ENCODE measurements around the gene PRKCG.

The PRKCG gene

DNA sequence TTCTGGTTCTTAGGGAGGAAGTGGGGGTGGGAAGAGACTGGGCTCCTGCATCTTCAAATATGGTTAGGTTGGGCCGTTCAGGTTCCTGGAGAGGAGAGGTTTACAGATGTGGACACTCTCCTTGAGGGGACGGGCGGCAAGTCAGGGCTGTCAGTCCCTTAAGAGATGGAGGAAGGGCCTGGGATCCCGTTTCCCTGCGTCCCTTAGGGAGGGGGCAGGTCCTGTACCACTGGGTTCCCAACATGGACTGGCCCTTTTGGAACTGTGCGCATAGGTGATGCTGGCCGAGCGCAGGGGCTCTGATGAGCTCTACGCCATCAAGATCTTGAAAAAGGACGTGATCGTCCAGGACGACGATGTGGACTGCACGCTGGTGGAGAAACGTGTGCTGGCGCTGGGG lies 16.2 kb downstream of the PRKCG start:
- DNase-seq, result no peak

DNA sequence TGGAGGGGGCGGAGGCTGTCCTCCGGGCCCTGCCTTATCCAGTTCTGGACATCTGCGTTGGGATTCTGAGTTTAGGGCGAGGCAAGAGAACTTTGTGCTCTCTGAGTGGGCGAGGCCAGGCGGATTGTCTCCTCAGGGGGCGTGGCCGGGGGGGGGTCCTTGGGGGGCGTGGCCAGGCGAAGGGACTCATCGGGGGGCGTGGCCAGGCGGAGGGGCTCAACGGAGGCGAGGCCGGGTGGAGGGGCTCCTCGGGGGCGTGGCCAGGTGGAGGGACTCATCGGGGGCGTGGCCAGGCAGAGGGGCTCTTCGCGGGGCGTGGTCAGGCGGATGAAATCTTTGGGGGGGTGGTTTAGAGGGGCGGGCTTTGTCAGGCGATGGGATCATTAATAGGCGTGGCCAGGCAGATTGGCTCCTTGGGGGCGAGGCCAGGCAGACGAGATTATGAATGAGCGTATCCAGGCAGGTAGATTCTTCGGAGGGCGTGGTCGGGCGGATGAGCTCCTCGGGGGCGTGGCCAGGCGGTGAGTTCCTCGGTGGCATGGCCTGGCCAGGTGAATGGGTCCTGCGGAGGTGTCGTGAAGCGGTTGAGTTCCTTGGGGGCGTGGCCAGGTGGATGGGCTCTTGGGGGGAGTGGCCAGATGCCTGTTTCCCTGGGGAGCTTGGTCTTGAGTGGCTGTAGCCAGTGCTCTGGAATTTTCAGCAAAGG lies 16.8 kb downstream of the PRKCG start:
- DNase-seq, result peak in 2 of 56 donors; percentile 37 to 46

DNA sequence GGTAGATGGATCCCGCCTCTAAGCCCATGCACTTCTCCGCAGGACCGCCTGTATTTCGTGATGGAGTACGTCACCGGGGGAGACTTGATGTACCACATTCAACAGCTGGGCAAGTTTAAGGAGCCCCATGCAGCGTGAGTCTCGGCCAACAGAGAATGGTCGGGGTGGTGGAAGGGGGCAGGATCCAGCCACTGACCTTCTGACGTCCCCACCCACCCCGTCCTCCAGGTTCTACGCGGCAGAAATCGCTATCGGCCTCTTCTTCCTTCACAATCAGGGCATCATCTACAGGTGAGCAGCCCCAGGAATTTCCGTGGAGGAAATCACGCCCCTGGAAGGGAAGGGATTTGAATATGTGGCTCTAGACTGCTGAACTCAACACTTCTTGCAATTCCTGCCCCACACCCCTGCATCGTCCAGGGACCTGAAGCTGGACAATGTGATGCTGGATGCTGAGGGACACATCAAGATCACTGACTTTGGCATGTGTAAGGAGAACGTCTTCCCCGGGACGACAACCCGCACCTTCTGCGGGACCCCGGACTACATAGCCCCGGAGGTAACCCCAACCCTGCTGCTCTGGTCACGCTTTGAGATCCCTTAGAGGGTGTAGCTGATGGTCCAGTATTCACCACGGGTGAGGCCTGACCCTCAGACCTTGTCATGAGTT lies 18.3 kb downstream of the PRKCG start:
- no peak for DNase-seq

DNA sequence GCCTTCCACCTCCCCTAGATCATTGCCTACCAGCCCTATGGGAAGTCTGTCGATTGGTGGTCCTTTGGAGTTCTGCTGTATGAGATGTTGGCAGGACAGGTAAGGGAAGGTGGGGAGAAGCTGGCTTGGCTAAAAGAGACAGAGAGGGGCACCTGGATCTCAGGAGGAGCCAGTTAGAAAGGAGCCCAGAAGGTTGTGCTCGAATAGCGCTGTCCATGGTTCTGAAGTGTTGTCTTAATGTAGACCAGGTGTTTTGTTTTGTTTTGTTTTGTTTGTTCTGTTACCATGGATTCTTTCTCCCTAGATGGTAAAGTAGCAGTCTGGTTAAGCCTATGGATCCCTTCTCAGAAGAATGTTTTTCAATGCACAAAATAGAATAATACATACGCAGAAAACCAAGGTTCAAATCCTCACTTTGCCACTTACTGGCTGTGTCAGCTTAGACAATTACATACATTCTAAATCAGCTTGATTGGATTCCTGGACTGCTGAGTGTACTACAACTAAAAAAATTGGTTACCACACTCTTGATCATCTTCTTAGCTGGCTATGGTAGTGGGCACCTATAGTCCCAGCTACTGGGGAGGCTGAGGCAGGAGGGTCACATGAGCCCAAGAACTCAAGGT lies 21.2 kb downstream of the PRKCG start:
- DNase-seq, result no peak

DNA sequence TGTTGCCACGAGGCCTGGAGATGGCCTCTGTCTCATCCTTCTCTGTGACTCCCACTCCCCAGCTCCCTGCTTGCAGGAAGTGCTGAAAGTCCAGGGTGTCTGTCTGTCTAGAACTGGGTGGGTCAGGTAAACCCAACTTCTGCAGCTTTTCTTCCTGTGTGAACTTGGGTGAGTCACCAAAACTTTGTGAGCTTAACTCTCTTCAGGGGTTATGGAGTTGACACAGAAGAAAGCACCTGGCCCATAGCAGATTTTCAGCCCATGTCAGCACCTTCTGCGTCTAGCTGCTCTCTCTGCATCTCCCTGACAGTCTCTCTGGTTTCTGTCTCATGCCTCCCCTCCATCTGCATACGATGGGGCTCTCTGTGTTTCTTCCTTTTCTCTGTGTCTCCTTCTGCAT lies 22.9 kb downstream of the PRKCG start:
- DNase-seq, result no peak

- DNase-seq, result no peak
These were observed 23.8 kb downstream of the PRKCG start for GRCh38 chr19:53905787-53906186.

DNA sequence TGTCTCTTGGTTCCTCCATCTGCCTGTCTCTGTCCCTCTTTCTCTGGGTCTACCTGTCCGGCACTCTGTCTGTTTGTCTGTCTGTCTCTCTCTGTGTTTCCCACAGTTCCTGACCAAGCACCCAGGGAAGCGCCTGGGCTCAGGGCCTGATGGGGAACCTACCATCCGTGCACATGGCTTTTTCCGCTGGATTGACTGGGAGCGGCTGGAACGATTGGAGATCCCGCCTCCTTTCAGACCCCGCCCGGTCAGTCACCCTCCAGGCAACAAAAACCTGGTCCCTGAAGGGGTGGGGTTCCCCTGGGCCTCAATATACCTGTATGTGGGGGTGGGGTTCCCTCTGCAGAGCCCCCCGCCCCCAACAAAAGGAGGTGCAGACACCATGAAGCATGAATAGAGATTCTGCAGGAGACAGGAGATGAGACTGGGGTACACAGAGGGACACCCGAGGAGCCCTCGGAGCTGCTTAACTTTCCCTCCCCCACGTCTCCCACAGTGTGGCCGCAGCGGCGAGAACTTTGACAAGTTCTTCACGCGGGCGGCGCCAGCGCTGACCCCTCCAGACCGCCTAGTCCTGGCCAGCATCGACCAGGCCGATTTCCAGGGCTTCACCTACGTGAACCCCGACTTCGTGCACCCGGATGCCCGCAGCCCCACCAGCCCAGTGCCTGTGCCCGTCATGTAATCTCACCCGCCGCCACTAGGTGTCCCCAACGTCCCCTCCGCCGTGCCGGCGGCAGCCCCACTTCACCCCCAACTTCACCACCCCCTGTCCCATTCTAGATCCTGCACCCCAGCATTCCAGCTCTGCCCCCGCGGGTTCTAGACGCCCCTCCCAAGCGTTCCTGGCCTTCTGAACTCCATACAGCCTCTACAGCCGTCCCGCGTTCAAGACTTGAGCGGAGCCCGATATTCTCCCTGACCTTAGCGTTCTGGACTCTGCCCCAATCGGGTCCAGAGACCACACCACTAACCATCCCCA lies 24.5 kb downstream of the PRKCG start:
- DNase-seq, result peak in 39 of 56 donors; percentile 12 to 69 (median 38)

GRCh38 chr19:53907193-53907581 lies 25.2 kb downstream of the PRKCG start:
- DNase-seq, result peak in 9 of 56 donors; percentile 15 to 46 (median 33)

DNA sequence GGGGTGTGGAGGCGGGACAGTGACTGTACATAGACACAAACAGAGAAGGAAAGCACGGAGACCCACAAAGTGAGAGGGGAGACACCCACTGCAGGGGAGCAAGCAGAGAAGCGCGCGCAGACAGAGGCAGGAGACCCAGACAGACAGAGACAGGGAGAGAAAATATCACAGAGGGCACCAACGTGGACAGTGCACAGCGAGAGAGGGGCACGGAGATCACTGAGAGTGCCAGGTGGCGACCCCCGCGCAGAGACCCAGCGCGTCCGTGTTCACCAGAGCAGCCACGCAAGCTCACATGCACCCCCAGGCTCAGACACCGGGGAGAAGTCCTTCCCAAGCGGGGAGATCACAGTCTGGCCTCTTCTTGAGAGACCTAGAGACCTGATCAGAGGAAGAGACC lies 25.7 kb downstream of the PRKCG start:
- DNase-seq, result peak in 5 of 56 donors; percentile 18 to 55 (median 29)

- peak in 55 of 56 donors; percentile 28 to 92 (median 76) for DNase-seq
These were observed 26.3 kb downstream of the PRKCG start for GRCh38 chr19:53908106-53908934.

GRCh38 chr19:53908935-53909415 lies 27.0 kb downstream of the PRKCG start, which contains the start of gene CACNG7:
Gene CACNG7 (plus strand): TSS chr19:53909278. CDS start chr19:53912832, 3,554 bp downstream.
- DNase-seq, result peak in 46 of 56 donors; percentile 8 to 71 (median 34)

- peak in 1 of 56 donors; percentile 44 for DNase-seq
These were observed 27.6 kb downstream of the PRKCG start for GRCh38 chr19:53909471-53910169.

GRCh38 chr19:53910170-53910518 lies 28.1 kb downstream of the PRKCG start:
- DNase-seq, result peak in 4 of 56 donors; percentile 5 to 19 (median 12)

GRCh38 chr19:53912653-53913052 lies 30.7 kb downstream of the PRKCG start:
- DNase-seq, result no peak

DNA sequence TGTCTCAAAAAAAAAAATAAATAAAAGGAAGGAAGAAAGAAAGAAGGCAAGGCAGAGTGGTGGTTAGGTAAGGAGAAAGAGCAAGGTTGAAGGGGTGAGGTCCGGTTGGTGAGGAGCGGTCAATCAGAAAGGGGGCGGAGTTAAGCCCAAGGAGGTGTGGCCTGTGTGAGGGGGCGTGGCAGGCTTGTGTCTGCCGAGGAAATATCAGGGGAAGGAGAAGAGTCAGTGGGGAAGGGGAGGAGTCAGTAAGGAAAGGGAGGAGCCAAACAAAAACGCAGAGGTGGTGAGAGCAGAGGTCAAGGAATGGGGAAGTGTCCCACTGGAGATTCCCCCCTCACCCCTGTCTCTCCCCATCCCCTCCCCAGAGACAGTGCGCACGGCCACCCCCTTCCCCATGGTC lies 33.0 kb downstream of the PRKCG start:
- DNase-seq, result peak in 1 of 56 donors; percentile 7

DNA sequence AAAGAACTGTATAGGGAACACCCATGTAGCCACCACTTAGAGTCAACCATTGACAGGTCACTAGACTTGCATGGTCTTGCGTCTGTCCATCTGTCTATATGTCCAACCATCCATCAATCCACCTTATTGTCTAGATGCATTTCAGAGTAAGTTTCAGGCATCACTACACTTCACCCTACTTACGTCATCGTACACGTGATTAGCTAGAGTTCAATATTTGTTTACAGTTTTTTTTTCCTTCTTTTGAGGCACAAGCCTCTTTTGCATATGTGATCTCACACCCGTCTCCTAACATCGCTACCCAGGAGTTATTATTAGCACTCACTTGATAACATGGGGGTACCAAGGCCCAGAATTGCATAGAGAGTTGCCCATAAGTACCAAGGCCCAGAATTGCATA lies 34.0 kb downstream of the PRKCG start:
- DNase-seq, result no peak

GRCh38 chr19:53917356-53917755 lies 35.4 kb downstream of the PRKCG start:
- no peak for DNase-seq

GRCh38 chr19:53927739-53928138 lies 45.7 kb downstream of the PRKCG start:
- DNase-seq, result no peak

DNA sequence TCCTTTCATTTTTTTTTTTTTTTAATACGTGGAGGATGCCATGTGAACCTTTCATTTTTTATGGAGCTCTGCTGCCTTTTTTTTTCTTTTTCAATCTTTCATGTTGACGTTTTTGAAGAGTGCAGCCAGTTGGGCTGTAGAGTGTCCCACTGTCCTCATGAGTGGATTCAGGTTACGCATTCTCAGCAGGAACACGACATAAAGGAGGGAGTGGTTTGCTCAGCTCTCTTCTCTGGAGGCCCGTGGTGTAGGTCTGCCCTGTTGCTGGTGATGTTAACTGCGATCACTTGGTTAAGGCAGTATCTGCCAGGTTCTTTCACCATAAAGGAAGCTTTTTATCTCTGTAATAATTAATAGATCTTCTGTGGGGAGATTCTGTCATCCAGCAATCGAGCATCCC lies 54.0 kb downstream of the PRKCG start:
- DNase-seq, result no peak

All from amygdala (tissue), 56 donors.